H1 (cell line): ENCODE results near the gene CDK5RAP2. TPM values are rescaled to one million over a fixed set of nuclear protein-coding genes. Genes with fewer than 3 reads are reported as not detected.

ENCODE experiments used
- CBX8 ChIP-seq: fragments of 300-800, 300-1000 bp; sonication (generic); IDR thresholded peaks from 2 replicates; pipeline ENCODE4 v1.7.1; 2016; ENCODE audit warnings: low read depth, low read length, borderline replicate concordance
- polyA plus RNA-seq, 7 experiments: library from polyadenylated mRNA; depleted of rRNA in 3 of 7; stranded (reverse) in 5 of 7; unstranded in 2 of 7; fragments of >200 nt in 5 of 7; fragments of 200-250 nt in 2 of 7; gene quantifications; 1 replicate in 5 of 7; 2 replicates in 1 of 7; 4 replicates in 1 of 7; pipeline versions ENCODE4 v1.2.1 to v1.2.3, GENCODE V29; 2011 to 2013; ENCODE audit warnings: missing spikeins in 2 of 7, mixed read lengths in 2 of 7
- total RNA-seq: library from RNA; stranded (reverse); fragmentation: NEBNext Ultra II Directional; extraction: Animal tissue kit (Norgen Biotek cat#: 25700); gene quantifications from 2 replicates; pipeline ENCODE4 v1.2.1, GENCODE V29; 2021

The CDK5RAP2 gene
- total and polyA plus RNA-seq, 2 of the 8 experiments (the other 6 are each of a cell fraction or from before 2014, with no cell fraction given): 19.8 to 49.4 TPM

GRCh38 chr9:120539951-120540350 lies 40.0 kb downstream of the CDK5RAP2 start (continued):
- TF ChIP-seq CBX8: no peak
